ENCODE results near the gene MATR3.
"Not testable (repeated sequence)": the region's sequence is repeated elsewhere in the genome, so short reads cannot be mapped to it uniquely, and the experiment has no call there.

The MATR3 gene

DNA sequence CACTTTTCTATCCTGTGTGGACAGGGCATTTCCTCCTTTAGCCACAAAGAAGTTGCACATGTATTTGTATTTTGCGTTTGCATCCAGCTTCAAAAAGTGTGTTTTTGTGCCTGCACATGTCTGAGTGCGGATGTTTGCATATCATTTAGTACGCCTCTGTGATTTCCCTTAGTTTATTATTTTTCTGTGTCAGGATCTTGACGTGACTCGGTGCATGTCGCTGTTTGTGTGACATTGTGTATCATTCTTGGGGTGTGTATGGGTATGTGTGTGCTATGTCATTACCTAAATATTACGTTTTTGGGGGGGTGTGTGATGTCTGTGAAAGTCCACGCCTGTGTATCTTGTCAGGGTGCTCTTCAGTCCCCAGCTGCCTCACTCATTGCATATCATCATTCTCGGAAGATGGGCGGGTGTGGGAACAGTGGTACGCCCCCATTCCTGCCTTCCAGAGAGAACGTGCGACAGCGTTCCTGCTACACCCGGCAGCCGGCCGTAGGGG is 47.7 kb downstream of the MATR3 start:
- Histone ChIP-seq H3K27me3 (replicated peaks; ENCODE audit: control insufficient read depth, insufficient read depth, low read length) (no peaks in the 10 kb centered on the region), H3K36me3 (ENCODE audit: control insufficient read depth, insufficient read depth, low read length) (no peaks in the 10 kb centered on the region; the same call in 1 of the 2 replicates), H3K4me3 (replicated peaks; ENCODE audit: low read depth, low read length) (peak overlapping the region; percentile 99)
- no peak for DNase-seq (ENCODE audit: extremely low read depth, insufficient read length)
- TF ChIP-seq, protein P1, sequence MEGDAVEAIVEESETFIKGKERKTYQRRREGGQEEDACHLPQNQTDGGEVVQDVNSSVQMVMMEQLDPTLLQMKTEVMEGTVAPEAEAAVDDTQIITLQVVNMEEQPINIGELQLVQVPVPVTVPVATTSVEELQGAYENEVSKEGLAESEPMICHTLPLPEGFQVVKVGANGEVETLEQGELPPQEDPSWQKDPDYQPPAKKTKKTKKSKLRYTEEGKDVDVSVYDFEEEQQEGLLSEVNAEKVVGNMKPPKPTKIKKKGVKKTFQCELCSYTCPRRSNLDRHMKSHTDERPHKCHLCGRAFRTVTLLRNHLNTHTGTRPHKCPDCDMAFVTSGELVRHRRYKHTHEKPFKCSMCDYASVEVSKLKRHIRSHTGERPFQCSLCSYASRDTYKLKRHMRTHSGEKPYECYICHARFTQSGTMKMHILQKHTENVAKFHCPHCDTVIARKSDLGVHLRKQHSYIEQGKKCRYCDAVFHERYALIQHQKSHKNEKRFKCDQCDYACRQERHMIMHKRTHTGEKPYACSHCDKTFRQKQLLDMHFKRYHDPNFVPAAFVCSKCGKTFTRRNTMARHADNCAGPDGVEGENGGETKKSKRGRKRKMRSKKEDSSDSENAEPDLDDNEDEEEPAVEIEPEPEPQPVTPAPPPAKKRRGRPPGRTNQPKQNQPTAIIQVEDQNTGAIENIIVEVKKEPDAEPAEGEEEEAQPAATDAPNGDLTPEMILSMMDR (IDR thresholded peaks at IDR 0.05; ENCODE audit: insufficient read depth, low read length, poor library complexity, severe bottlenecking) = no peak

DNA sequence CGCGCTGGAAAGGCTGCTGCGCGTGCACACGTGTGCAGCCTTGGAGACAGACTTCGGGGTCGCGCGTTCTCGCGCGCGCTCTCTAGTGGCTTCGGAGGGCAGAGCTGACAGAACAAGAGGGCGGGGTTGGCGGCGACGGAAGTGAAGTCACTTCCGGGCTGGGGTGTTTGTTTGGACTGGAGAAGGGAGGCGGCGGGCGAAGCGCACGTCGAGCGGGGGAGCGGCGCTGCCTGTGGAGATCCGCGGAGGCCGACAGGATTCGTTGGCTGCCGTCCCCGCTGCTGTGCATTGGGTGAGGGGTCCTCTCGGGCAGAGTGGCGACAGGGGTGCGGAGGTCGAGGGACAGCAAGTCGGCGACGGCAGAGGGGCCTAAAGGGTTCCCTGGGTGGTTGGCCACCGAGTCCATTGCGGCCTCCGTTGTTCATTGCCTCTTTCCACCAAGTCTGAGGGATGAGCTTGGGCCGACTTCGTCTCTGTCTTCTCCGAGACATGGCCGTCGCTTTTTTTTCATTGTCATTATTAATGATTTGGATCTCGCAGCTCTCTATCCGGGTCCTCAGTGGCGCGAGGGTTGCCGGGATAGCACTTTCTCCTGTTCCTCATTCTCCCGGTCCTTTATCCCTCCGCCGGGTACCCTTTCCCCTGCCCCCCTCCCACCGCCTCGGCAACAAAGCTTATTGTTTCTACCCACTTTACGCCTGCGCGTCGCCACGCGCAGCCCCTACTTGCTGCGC is 48.3 kb downstream of the MATR3 start, which contains the start of gene PAIP2:
Gene PAIP2 (plus strand): TSS at position 166 of the 734 bp plus-strand sequence. CDS start 21,931 bp downstream, outside the sequence.
- TF ChIP-seq, protein P1 (IDR thresholded peaks at IDR 0.05; ENCODE audit: insufficient read depth, low read length, poor library complexity, severe bottlenecking) = peak; percentile 92
- H3K4me3 ChIP-seq (replicated peaks; ENCODE audit: low read depth, low read length) = peak within 1 kb of the TSS; percentile 99
- peak; percentile 95 for DNase-seq (ENCODE audit: extremely low read depth, insufficient read length)

GRCh38 chr5:139342423-139342723 is 48.8 kb downstream of the MATR3 start:
- TF ChIP-seq, protein P1 (IDR thresholded peaks at IDR 0.05; ENCODE audit: insufficient read depth, low read length, poor library complexity, severe bottlenecking) = no peak
- Histone ChIP-seq H3K4me3 (replicated peaks; ENCODE audit: low read depth, low read length) (peak overlapping the region; percentile 99), H3K27me3 (replicated peaks; ENCODE audit: control insufficient read depth, insufficient read depth, low read length) (no peaks in the 10 kb centered on the region), H3K36me3 (ENCODE audit: control insufficient read depth, insufficient read depth, low read length) (no peaks in the 10 kb centered on the region; the same call in 1 of the 2 replicates)
- DNase-seq (ENCODE audit: extremely low read depth, insufficient read length) = no peak

More for the DNA sequence above, 48.3 kb downstream of the MATR3 start, which contains the start of gene PAIP2:
- Histone ChIP-seq H3K36me3 (ENCODE audit: control insufficient read depth, insufficient read depth, low read length) (no peaks in the 10 kb centered on the region; the same call in 1 of the 2 replicates), H3K27me3 (replicated peaks; ENCODE audit: control insufficient read depth, insufficient read depth, low read length) (no peaks in the 10 kb centered on the region)

- no peaks in the 10 kb centered on the region; the same call in 1 of the 2 replicates for H3K36me3 ChIP-seq (ENCODE audit: control insufficient read depth, insufficient read depth, low read length)
- H3K4me3 ChIP-seq (replicated peaks; ENCODE audit: low read depth, low read length) = peak overlapping the region; percentile 99
- no peak for DNase-seq (ENCODE audit: extremely low read depth, insufficient read length)
- H3K27me3 ChIP-seq (replicated peaks; ENCODE audit: control insufficient read depth, insufficient read depth, low read length) = no peaks in the 10 kb centered on the region
- TF ChIP-seq, protein P1 (IDR thresholded peaks at IDR 0.05; ENCODE audit: insufficient read depth, low read length, poor library complexity, severe bottlenecking) = no peak
Measured at GRCh38 chr5:139343476-139343875, 49.9 kb downstream of the MATR3 start.

- DNase-seq (ENCODE audit: extremely low read depth, insufficient read length) = no peak
- TF ChIP-seq, protein P1 (IDR thresholded peaks at IDR 0.05; ENCODE audit: insufficient read depth, low read length, poor library complexity, severe bottlenecking) = no peak
- no peak overlapping the region for H3K4me3 ChIP-seq (replicated peaks; ENCODE audit: low read depth, low read length)
- no peaks in the 10 kb centered on the region for H3K27me3 ChIP-seq (replicated peaks; ENCODE audit: control insufficient read depth, insufficient read depth, low read length)
- no peaks in the 10 kb centered on the region; the same call in 1 of the 2 replicates for H3K36me3 ChIP-seq (ENCODE audit: control insufficient read depth, insufficient read depth, low read length)
Measured at GRCh38 chr5:139344177-139344576, 50.6 kb downstream of the MATR3 start.

DNA sequence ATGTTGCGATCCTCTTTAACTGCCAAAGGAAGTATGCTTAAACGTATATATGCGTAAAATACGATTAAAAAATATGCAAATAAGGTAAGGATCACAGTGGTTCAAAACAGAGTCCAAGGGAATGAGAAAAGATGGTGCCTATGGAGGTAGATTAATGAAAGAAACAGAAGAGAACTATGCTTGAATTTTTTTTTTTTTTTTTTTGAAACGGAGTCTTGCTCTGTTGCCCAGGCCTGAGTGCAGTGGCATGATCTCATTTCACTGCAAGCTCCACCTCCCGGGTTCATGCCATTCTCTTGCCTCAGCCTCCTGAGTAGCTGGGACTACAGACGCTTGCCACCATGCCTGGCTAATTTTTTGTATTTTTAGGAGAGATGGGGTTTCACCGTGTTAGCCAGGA is 51.9 kb downstream of the MATR3 start:
- not testable (repeated sequence) for H3K36me3 ChIP-seq (ENCODE audit: control insufficient read depth, insufficient read depth, low read length); H3K4me3 ChIP-seq (replicated peaks; ENCODE audit: low read depth, low read length); DNase-seq (ENCODE audit: extremely low read depth, insufficient read length); H3K27me3 ChIP-seq (replicated peaks; ENCODE audit: control insufficient read depth, insufficient read depth, low read length)

DNA sequence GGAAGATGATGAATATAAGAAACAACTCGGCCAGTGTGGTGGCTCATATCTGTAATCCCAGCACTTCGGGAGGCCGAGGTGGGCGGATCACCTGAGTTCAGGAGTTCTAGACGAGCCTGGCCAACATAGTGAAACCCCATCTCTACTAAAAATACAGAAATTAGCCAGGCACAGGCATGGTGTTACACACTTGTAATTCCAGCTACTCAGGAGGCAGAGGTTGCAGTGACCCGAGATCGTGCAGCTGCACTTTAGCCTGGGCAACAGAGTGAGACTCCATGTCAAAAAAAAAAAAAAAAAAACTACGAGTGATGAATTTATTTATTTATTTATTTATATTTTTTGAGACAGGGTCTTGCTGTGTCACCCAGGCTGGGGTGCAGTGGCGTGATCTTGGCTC is 54.3 kb downstream of the MATR3 start:
- not testable (repeated sequence) for H3K36me3 ChIP-seq (ENCODE audit: control insufficient read depth, insufficient read depth, low read length); H3K27me3 ChIP-seq (replicated peaks; ENCODE audit: control insufficient read depth, insufficient read depth, low read length); H3K4me3 ChIP-seq (replicated peaks; ENCODE audit: low read depth, low read length); DNase-seq (ENCODE audit: extremely low read depth, insufficient read length)

Data from GM06990 (cell line).